ENCODE measurements around the gene EIF2AK2. TPM values are rescaled to one million over a fixed set of nuclear protein-coding genes. Genes with fewer than 3 reads are reported as not detected.

EIF2AK2 gene
- total RNA-seq, 1 experiment from 2014 or later = 41.7 TPM

DNA sequence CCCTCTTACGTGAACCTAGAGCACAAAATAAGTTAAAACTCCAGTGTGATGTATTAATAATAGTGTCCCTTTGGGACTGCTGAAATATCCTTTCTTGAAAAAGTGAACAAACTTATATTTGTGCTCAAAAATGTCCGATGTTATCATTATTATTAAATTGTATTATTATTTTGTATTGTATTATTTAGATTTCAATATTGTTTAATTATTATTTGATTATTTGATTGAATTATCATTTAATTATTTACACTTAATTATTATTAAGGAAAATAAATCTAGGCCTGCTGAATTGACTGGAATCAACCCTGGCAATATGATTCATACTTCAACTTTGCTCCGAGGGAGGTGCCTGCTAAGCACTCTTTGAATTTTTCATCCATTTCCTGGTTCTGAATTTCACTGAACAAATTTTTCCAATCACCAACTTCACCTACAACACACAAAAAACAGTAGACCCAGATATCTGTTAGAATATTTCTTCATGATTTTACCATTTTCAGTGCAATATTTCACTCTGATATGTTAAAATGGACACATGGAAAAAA, 10.9 kb upstream of the EIF2AK2 start:
- Mint-ChIP-seq H3K4me3 (ENCODE audit: unreplicated experiment) (no peak overlapping the region), H3K36me3 (ENCODE audit: insufficient read depth, unreplicated experiment) (no peaks in the 10 kb centered on the region), H3K27ac (ENCODE audit: unreplicated experiment) (no peak overlapping the region), H3K27me3 (ENCODE audit: insufficient read depth, unreplicated experiment) (no peaks in the 10 kb centered on the region), H3K4me1 (ENCODE audit: low read depth, unreplicated experiment) (no peaks in the 10 kb centered on the region), H3K9me3 (ENCODE audit: unreplicated experiment) (peaks cover 20% of the 10 kb centered on the region)
- intact Hi-C loops (cut with micrococcal nuclease; ENCODE audit: unreplicated experiment) = loop anchor here (1.0 kb wide), 4 partner anchors 11 to 96 kb away; partner anchors contain the start of gene EIF2AK2
- H3K36me3 ChIP-seq (ENCODE audit: control insufficient read depth, insufficient read depth, low read length) = no peaks in the 10 kb centered on the region
- DNase-seq = no peak
- BruUV-seq (replicated peaks) = no TSS peak
- ChIA-PET POLR2A (no interaction called here), CTCF (no interaction called here)
- no peak overlapping the region for H3K4me3 ChIP-seq (ENCODE audit: low read depth, low read length)
- H3K27me3 ChIP-seq (replicated peaks; ENCODE audit: control insufficient read depth, insufficient read depth, low read length) = no peaks in the 10 kb centered on the region
- peaks cover 13% of the 10 kb centered on the region for H3K9me3 ChIP-seq
- H3K4me1 ChIP-seq = peaks cover 21% of the 10 kb centered on the region
- TF ChIP-seq, protein P1, sequence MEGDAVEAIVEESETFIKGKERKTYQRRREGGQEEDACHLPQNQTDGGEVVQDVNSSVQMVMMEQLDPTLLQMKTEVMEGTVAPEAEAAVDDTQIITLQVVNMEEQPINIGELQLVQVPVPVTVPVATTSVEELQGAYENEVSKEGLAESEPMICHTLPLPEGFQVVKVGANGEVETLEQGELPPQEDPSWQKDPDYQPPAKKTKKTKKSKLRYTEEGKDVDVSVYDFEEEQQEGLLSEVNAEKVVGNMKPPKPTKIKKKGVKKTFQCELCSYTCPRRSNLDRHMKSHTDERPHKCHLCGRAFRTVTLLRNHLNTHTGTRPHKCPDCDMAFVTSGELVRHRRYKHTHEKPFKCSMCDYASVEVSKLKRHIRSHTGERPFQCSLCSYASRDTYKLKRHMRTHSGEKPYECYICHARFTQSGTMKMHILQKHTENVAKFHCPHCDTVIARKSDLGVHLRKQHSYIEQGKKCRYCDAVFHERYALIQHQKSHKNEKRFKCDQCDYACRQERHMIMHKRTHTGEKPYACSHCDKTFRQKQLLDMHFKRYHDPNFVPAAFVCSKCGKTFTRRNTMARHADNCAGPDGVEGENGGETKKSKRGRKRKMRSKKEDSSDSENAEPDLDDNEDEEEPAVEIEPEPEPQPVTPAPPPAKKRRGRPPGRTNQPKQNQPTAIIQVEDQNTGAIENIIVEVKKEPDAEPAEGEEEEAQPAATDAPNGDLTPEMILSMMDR (IDR thresholded peaks at IDR 0.05; ENCODE audit: insufficient read depth in 1 of 2, low read depth in 1 of 2, low read length in 1 of 2, severe bottlenecking in 1 of 2, unreplicated experiment in 1 of 2) = no peak

DNA sequence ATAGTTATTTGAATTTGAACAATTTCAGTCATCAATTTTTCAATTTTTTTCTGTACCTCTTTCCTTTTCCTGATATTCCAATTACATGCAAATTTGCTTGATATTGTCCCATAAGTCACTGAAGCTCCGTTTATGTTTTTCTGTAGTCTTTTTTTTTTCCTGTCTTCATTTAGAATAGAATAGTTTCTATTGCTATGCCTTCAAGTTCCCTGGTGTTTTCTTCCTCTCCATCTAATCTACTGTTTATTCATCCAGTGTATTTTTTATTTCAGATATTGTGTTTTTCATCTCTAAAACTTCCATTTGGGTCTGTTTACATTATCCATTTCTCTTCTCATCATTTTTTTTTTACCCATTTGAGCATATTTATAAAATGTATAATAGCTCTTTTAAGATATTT, 8.0 kb upstream of the EIF2AK2 start:
- no TSS peak for BruUV-seq (replicated peaks)
- DNase-seq = no peak
- CTCF ChIA-PET = no interaction called here
- no peak overlapping the region for H3K27ac Mint-ChIP-seq (ENCODE audit: unreplicated experiment)
- no peaks in the 10 kb centered on the region for H3K4me1 Mint-ChIP-seq (ENCODE audit: low read depth, unreplicated experiment)
- no peaks in the 10 kb centered on the region for H3K27me3 Mint-ChIP-seq (ENCODE audit: insufficient read depth, unreplicated experiment)
- no peak overlapping the region for H3K4me3 Mint-ChIP-seq (ENCODE audit: unreplicated experiment)
- Histone ChIP-seq H3K36me3 (ENCODE audit: control insufficient read depth, insufficient read depth, low read length) (no peaks in the 10 kb centered on the region), H3K9me3 (peaks cover 13% of the 10 kb centered on the region), H3K4me1 (peaks cover 5% of the 10 kb centered on the region; the same call in 1 of the 2 replicates), H3K4me3 (ENCODE audit: low read depth, low read length) (no peak overlapping the region), H3K27me3 (replicated peaks; ENCODE audit: control insufficient read depth, insufficient read depth, low read length) (no peaks in the 10 kb centered on the region)
- no peaks in the 10 kb centered on the region for H3K36me3 Mint-ChIP-seq (ENCODE audit: insufficient read depth, unreplicated experiment)
- POLR2A ChIA-PET = no interaction called here
- peaks cover 20% of the 10 kb centered on the region for H3K9me3 Mint-ChIP-seq (ENCODE audit: unreplicated experiment)
- TF ChIP-seq, protein P1 (IDR thresholded peaks at IDR 0.05; ENCODE audit: insufficient read depth in 1 of 2, low read depth in 1 of 2, low read length in 1 of 2, severe bottlenecking in 1 of 2, unreplicated experiment in 1 of 2) = no peak
- intact Hi-C loops (cut with micrococcal nuclease; ENCODE audit: unreplicated experiment) = no loop called here

DNA sequence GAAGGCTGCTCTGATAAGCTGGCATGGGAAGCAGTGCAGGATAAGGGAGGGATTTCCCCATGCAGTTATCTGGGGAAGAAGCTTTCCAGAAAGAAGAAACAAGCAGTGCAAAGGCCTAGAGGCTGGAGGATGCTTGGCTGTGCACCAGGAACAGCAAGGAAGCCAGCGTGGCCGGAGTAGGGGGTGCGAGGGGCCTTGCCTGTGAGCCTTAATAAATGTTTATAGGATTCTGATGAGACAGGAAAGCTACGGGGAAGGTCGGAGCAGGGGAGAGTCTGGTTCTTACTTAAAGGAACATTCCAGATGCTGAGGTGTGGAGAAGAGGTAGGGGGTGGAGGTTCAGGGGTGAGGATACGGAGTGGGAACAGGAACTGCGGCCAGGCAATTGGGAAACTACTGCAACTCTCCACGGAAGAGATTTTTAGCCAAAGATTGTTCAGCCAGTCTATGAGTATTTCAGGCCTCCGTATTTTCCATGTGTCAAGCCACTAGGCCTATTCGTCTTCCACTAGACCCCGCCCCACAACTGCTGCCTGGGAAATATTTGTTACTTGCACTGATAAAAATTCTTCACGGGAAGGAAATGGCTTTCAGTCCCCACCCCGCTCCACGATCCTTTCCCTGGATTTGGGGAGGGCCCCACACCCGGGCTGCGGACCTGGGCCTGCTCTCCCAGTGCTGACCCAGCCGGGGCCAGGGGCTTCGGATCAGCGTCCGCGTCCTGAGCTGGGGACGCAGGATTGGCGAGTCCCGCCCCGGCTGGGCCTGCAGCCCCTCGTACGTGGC, 516 bp downstream of the EIF2AK2 start:
- H3K4me3 ChIP-seq (ENCODE audit: low read depth, low read length) = peak overlapping the region; percentile 85
- H3K27me3 ChIP-seq (replicated peaks; ENCODE audit: control insufficient read depth, insufficient read depth, low read length) = no peaks in the 10 kb centered on the region
- Mint-ChIP-seq H3K36me3 (ENCODE audit: insufficient read depth, unreplicated experiment) (peaks cover 31% of the 10 kb centered on the region), H3K27me3 (ENCODE audit: insufficient read depth, unreplicated experiment) (no peaks in the 10 kb centered on the region), H3K4me3 (ENCODE audit: unreplicated experiment) (peak overlapping the region; percentile 96), H3K4me1 (ENCODE audit: low read depth, unreplicated experiment) (peaks cover 37% of the 10 kb centered on the region), H3K27ac (ENCODE audit: unreplicated experiment) (peak overlapping the region; percentile 95), H3K9me3 (ENCODE audit: unreplicated experiment) (no peaks in the 10 kb centered on the region)
- POLR2A ChIA-PET = interaction anchor here (0.9 to 1.9 kb wide), 3 partner anchors 8 to 72 kb away, joined by 3 to 5 read pairs (median 3); partner anchors contain the start of genes GPATCH11 and HEATR5B
- TF ChIP-seq, protein P1 (IDR thresholded peaks at IDR 0.05; ENCODE audit: insufficient read depth in 1 of 2, low read depth in 1 of 2, low read length in 1 of 2, severe bottlenecking in 1 of 2, unreplicated experiment in 1 of 2) = no peak
- intact Hi-C loops (cut with micrococcal nuclease; ENCODE audit: unreplicated experiment) = loop anchor here (1.0 to 5.0 kb wide), 3 partner anchors 12 to 41 kb away; partner anchors contain the start of gene CEBPZOS
- peak; percentile 76 to 77 for DNase-seq
- no peaks in the 10 kb centered on the region; the same call in 1 of the 2 replicates for H3K36me3 ChIP-seq (ENCODE audit: control insufficient read depth, insufficient read depth, low read length)
- no TSS peak for BruUV-seq (replicated peaks)
- H3K9me3 ChIP-seq = no peaks in the 10 kb centered on the region
- CTCF ChIA-PET = interaction anchor here (0.7 kb wide), 1 partner anchor 16 kb away, joined by 3 read pairs; no protein-coding TSS in a partner anchor
- peaks cover 12% of the 10 kb centered on the region for H3K4me1 ChIP-seq
